Caco-2 (cell line): ENCODE measurements around the gene ESYT1. TPM values are rescaled to one million over a fixed set of nuclear protein-coding genes. Genes with fewer than 3 reads are reported as not detected.
A peak's percentile ranks its signal among the peaks of the same experiment; 100 is the strongest.

Source experiments
- BruUV-seq: library from RNA; stranded (reverse); fragments of 400-500 nt; replicated peaks from 2 replicates; lab custom pipeline; 2021; lab: Mats Ljungman, UMichigan
- CTCF ChIA-PET: fragments of 300-600 bp; sonication (Branson Sonifier 250); formaldehyde crosslinking; loops from one replicate; lab custom pipeline; 2022; ENCODE audit warnings: antibody characterized with exemption; lab: Charles Lee
- POLR2A ChIA-PET: fragments of 300-600 bp; sonication (Branson Sonifier 250); formaldehyde crosslinking; loops from one replicate; lab custom pipeline; 2022; ENCODE audit warnings: antibody characterized with exemption; lab: Charles Lee
- DNase-seq, 2 experiments: peaks; one replicate each; pipeline versions ENCODE4 v3.0.0 to v3.0.0-alpha.2; 2020 to 2022
- H3K27me3 ChIP-seq: replicated peaks from 2 replicates; pipeline ENCODE4 v1.6.0; 2011; ENCODE audit warnings: low read length; ENCODE audit not compliant: control insufficient read depth, insufficient read depth
- H3K36me3 ChIP-seq: 2 replicates; pipeline ENCODE4 v1.5.1; 2011; ENCODE audit warnings: low read length; ENCODE audit not compliant: control insufficient read depth, insufficient read depth
- H3K4me1 ChIP-seq: fragments of 250-450 bp; sonication (Bioruptor Pico); 2 replicates; pipeline ENCODE4 v1.5.1; 2020; ENCODE audit warnings: mild to moderate bottlenecking
- H3K4me3 ChIP-seq: 2 replicates; pipeline ENCODE4 v1.5.1; 2011; ENCODE audit warnings: low read depth, mild to moderate bottlenecking, control low read depth, low read length
- H3K9me3 ChIP-seq: fragments of 250-450 bp; sonication (Bioruptor Pico); 2 replicates; pipeline ENCODE4 v1.5.1; 2020; ENCODE audit warnings: mild to moderate bottlenecking, moderate library complexity
- H3K27ac Mint-ChIP-seq: one replicate; pipeline ENCODE4 v1.8.0; 2022; ENCODE audit warnings: mixed read lengths; ENCODE audit not compliant: unreplicated experiment
- H3K27me3 Mint-ChIP-seq: one replicate; pipeline ENCODE4 v1.8.0; 2022; ENCODE audit warnings: mixed read lengths; ENCODE audit not compliant: insufficient read depth, unreplicated experiment
- H3K36me3 Mint-ChIP-seq: one replicate; pipeline ENCODE4 v1.8.0; 2022; ENCODE audit warnings: mild to moderate bottlenecking, mixed read lengths; ENCODE audit not compliant: insufficient read depth, unreplicated experiment
- H3K4me1 Mint-ChIP-seq: one replicate; pipeline ENCODE4 v1.8.0; 2022; ENCODE audit warnings: low read depth, mixed read lengths; ENCODE audit not compliant: unreplicated experiment
- H3K4me3 Mint-ChIP-seq: one replicate; pipeline ENCODE4 v1.8.0; 2022; ENCODE audit warnings: mild to moderate bottlenecking, moderate library complexity, mixed read lengths; ENCODE audit not compliant: unreplicated experiment
- H3K9me3 Mint-ChIP-seq: one replicate; pipeline ENCODE4 v1.8.0; 2022; ENCODE audit warnings: mixed read lengths; ENCODE audit not compliant: unreplicated experiment
- intact Hi-C: fragments of 100-400 bp; cut with micrococcal nuclease; formaldehyde crosslinking; loops from one replicate; pipeline ENCODE4 v1.10.0; 2022; ENCODE audit not compliant: unreplicated experiment
- total RNA-seq: library from RNA; stranded (reverse); gene quantifications from 2 replicates; pipeline ENCODE4 v1.2.3, GENCODE V29; 2022
- TF ChIP-seq, protein P1 (sequence below), 2 experiments: fragments of 200-600 bp in 1 of 2; IDR thresholded peaks; 1 replicate in 1 of 2; 2 replicates in 1 of 2; pipeline versions ENCODE4 v1.5.1 to v1.8.0; 2011 to 2022; ENCODE audit warnings: antibody characterized with exemption in 1 of 2, control low read depth in 1 of 2, inconsistent platforms in 1 of 2, low read depth in 1 of 2, low read length in 1 of 2, mild to moderate bottlenecking in 1 of 2, moderate library complexity in 1 of 2; ENCODE audit not compliant: insufficient read depth in 1 of 2, severe bottlenecking in 1 of 2, unreplicated experiment in 1 of 2

Gene ESYT1
- total RNA-seq, 1 experiment from 2014 or later = 79.0 TPM

DNA sequence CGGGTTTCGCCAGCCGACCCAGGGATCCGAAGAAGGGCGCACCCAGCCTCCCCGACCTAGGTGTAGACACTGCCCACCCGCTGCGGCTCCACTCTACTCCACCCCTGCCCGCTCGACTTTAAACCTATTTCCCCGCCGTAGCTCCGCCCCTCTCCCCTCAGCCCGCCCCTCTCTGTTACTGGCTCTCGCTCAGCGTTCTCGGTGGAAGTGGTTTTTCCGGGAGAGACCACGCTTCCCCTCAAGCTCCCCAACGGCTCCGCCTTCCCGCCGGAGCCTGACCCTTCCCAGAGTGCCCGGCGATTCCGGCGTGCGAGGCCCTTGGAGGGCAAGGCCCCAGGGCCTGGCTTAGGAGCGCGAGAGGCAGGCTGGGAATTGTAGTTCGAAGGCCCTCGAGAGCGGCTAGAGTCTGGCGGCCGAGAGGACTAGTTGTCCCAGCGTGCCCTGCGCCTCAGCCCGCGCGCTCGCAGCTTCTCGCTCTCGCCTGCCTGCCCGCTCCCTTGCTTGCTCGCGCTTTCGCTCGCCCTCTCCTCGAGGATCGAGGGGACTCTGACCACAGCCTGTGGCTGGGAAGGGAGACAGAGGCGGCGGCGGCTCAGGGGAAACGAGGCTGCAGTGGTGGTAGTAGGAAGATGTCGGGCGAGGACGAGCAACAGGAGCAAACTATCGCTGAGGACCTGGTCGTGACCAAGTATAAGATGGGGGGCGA lies 23.8 kb upstream of the ESYT1 start, which contains the start of gene PA2G4:
Gene PA2G4 (plus strand): TSS at position 451 of the 706 bp plus-strand sequence. CDS start 179 bp downstream, at position 630.
- TF ChIP-seq, protein P1, sequence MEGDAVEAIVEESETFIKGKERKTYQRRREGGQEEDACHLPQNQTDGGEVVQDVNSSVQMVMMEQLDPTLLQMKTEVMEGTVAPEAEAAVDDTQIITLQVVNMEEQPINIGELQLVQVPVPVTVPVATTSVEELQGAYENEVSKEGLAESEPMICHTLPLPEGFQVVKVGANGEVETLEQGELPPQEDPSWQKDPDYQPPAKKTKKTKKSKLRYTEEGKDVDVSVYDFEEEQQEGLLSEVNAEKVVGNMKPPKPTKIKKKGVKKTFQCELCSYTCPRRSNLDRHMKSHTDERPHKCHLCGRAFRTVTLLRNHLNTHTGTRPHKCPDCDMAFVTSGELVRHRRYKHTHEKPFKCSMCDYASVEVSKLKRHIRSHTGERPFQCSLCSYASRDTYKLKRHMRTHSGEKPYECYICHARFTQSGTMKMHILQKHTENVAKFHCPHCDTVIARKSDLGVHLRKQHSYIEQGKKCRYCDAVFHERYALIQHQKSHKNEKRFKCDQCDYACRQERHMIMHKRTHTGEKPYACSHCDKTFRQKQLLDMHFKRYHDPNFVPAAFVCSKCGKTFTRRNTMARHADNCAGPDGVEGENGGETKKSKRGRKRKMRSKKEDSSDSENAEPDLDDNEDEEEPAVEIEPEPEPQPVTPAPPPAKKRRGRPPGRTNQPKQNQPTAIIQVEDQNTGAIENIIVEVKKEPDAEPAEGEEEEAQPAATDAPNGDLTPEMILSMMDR (IDR thresholded peaks at IDR 0.05; ENCODE audit: insufficient read depth in 1 of 2, low read depth in 1 of 2, low read length in 1 of 2, severe bottlenecking in 1 of 2, unreplicated experiment in 1 of 2) = no peak
- BruUV-seq = no TSS peak
- no peaks in the 10 kb centered on the region for H3K27me3 Mint-ChIP-seq
- H3K36me3 ChIP-seq = peaks cover 3% of the 10 kb centered on the region
- peak; percentile 99 for DNase-seq
- H3K4me3 ChIP-seq = peak within 1 kb of the TSS; percentile 68
- ChIA-PET POLR2A (interaction anchor here (0.5 to 2.4 kb wide), 18 partner anchors 9 to 397 kb away, joined by 3 to 48 read pairs (median 4); partner anchors contain the start of genes ERBB3, ESYT1, ITGA7 and MYL6), CTCF (interaction anchor here (0.6 to 2.4 kb wide), 16 partner anchors 15 to 533 kb away, joined by 3 to 24 read pairs (median 5); partner anchors contain the start of genes DNAJC14, ESYT1, ORMDL2 and RAB5B)
- peaks cover 85% of the 10 kb centered on the region for H3K36me3 Mint-ChIP-seq
- peak within 1 kb of the TSS; percentile 99 for H3K27ac Mint-ChIP-seq
- no peaks in the 10 kb centered on the region; the same call in 1 of the 2 replicates for H3K27me3 ChIP-seq
- H3K9me3 Mint-ChIP-seq = no peaks in the 10 kb centered on the region
- H3K4me3 Mint-ChIP-seq = peak within 1 kb of the TSS; percentile 98
- intact Hi-C loops = loop anchor here (1.0 kb wide), 5 partner anchors 12 to 131 kb away; partner anchors contain the start of gene RPL41
- peaks cover 9% of the 10 kb centered on the region for H3K4me1 Mint-ChIP-seq
- H3K9me3 ChIP-seq = no peaks in the 10 kb centered on the region
- peaks cover 22% of the 10 kb centered on the region for H3K4me1 ChIP-seq

DNA sequence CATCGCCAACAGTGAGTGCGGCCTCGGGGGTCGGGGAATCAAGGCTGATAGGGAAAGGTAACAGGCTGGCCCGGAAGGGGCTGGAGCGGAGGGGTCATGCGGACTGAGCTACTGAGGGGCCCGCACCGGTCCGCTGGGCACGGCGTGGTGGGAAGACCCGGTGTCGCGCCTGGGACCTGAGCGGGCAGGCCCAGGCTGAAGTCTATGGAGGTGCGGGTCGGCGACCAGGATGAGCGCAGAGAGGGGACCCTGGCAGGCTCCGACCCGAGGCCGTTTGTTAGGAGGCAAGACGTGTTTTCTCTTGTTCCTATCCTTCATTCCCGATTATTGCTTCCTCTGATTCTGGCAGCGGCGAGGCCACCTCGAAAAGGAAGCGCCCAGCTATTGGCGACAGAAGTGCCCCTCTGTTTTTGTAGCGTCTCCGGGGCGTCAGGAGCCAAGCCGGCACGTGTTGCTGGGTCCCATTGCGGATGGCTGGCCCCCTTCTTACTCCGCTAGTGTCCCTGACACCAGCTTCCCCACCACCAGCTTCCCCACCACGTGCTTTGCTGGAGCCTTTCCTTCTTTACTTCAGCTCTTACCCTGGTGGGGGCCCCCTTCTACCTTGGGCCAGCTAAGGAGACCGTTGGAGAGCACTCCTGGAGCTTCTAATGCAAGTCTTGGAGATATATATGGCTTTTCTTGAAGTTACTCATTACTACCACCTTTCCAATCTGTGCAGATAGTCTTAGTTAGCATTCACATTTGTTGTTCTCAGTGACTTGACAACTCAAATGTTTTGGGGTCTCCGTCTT lies 23.1 kb upstream of the ESYT1 start:
- H3K4me1 Mint-ChIP-seq = peaks cover 9% of the 10 kb centered on the region
- H3K9me3 Mint-ChIP-seq = no peaks in the 10 kb centered on the region
- ChIA-PET CTCF (interaction anchor here (0.5 to 2.4 kb wide), 10 partner anchors 14 to 367 kb away, joined by 3 to 24 read pairs (median 6); partner anchors contain the start of genes ORMDL2, RAB5B, SARNP and SMARCC2), POLR2A (interaction anchor here (0.5 to 2.4 kb wide), 13 partner anchors 10 to 131 kb away, joined by 3 to 48 read pairs (median 4); partner anchors contain the start of genes ERBB3, ESYT1, RAB5B and RPL41)
- Histone ChIP-seq H3K9me3 (no peaks in the 10 kb centered on the region), H3K4me3 (peak overlapping the region; percentile 68), H3K36me3 (no peaks in the 10 kb centered on the region; the same call in 1 of the 2 replicates), H3K4me1 (peaks cover 15% of the 10 kb centered on the region), H3K27me3 (no peaks in the 10 kb centered on the region; the same call in 1 of the 2 replicates)
- peak overlapping the region; percentile 98 for H3K4me3 Mint-ChIP-seq
- peak overlapping the region; percentile 99 for H3K27ac Mint-ChIP-seq
- TF ChIP-seq, protein P1 (IDR thresholded peaks at IDR 0.05; ENCODE audit: insufficient read depth in 1 of 2, low read depth in 1 of 2, low read length in 1 of 2, severe bottlenecking in 1 of 2, unreplicated experiment in 1 of 2) = no peak
- no peaks in the 10 kb centered on the region for H3K27me3 Mint-ChIP-seq
- DNase-seq = peak in 1 of 2 experiments; percentile 43
- intact Hi-C loops = loop anchor here (1.0 kb wide), 5 partner anchors 11 to 132 kb away; partner anchors contain the start of gene RPL41
- peaks cover 85% of the 10 kb centered on the region for H3K36me3 Mint-ChIP-seq
- BruUV-seq = no TSS peak
